Hepatocyte (in vitro differentiated cells): ENCODE results near the gene DUSP23. TPM values are rescaled to one million over a fixed set of nuclear protein-coding genes. Genes with fewer than 3 reads are reported as not detected.

Experiments used
- DNase-seq: peaks from one replicate; pipeline ENCODE4 v3.0.0-alpha.2; 2016; ENCODE audit warnings: low spot score
- H2AFZ ChIP-seq: fragments of 200-600 bp; sonication (generic); 2 replicates; pipeline ENCODE4 v1.6.0; 2016; ENCODE audit warnings: antibody characterized with exemption, mild to moderate bottlenecking
- H3K27ac ChIP-seq: fragments of 200-600 bp; sonication (generic); 2 replicates; pipeline ENCODE4 v1.5.1; 2016; ENCODE audit warnings: mild to moderate bottlenecking
- H3K27me3 ChIP-seq: fragments of 200-600 bp; sonication (generic); 2 replicates; pipeline ENCODE4 v1.6.1; 2016
- H3K36me3 ChIP-seq: fragments of 200-600 bp; sonication (generic); replicated peaks from 2 replicates; pipeline ENCODE4 v1.5.1; 2016; ENCODE audit warnings: low read depth; ENCODE audit not compliant: insufficient read depth
- H3K4me1 ChIP-seq: fragments of 200-600 bp; sonication (generic); 2 replicates; pipeline ENCODE4 v1.5.1; 2016; ENCODE audit warnings: mild to moderate bottlenecking, moderate library complexity; ENCODE audit not compliant: insufficient read depth
- H3K4me2 ChIP-seq: fragments of 200-600 bp; sonication (generic); 2 replicates; pipeline ENCODE4 v1.6.0; 2016
- H3K4me3 ChIP-seq: fragments of 200-600 bp; sonication (generic); 2 replicates; pipeline ENCODE4 v1.5.1; 2016; ENCODE audit warnings: mild to moderate bottlenecking
- H3K79me2 ChIP-seq: fragments of 200-600 bp; sonication (generic); 2 replicates; pipeline ENCODE4 v1.6.0; 2017; ENCODE audit warnings: mild to moderate bottlenecking
- H3K9me2 ChIP-seq: fragments of 200-600 bp; sonication (generic); replicated peaks from 2 replicates; pipeline ENCODE4 v1.6.0; 2017; ENCODE audit warnings: mild to moderate bottlenecking; ENCODE audit not compliant: insufficient read depth
- H3K9me3 ChIP-seq: fragments of 200-600 bp; sonication (generic); 2 replicates; pipeline ENCODE4 v1.5.1; 2016; ENCODE audit warnings: low read depth, mild to moderate bottlenecking
- H4K20me1 ChIP-seq: fragments of 200-600 bp; sonication (generic); 2 replicates; pipeline ENCODE4 v1.6.0; 2016; ENCODE audit warnings: mild to moderate bottlenecking; ENCODE audit not compliant: insufficient read depth, poor library complexity, severe bottlenecking
- CTCF ChIP-seq: fragments of 200-600 bp; sonication (generic); IDR thresholded peaks from 2 replicates; pipeline ENCODE4 v1.5.1; 2016; ENCODE audit warnings: antibody characterized with exemption, mild to moderate bottlenecking; ENCODE audit not compliant: poor library complexity
- EZH2 ChIP-seq: fragments of 200-600 bp; sonication (generic); IDR thresholded peaks from 2 replicates; pipeline ENCODE4 v1.6.1; 2016; ENCODE audit warnings: antibody characterized with exemption, mild to moderate bottlenecking, borderline replicate concordance
- EZH2phosphoT487 ChIP-seq: fragments of 200-600 bp; sonication (generic); IDR thresholded peaks from one replicate; pipeline ENCODE4 v1.6.1; 2018; ENCODE audit warnings: antibody characterized with exemption, mild to moderate bottlenecking, low read depth, moderate library complexity; ENCODE audit not compliant: unreplicated experiment, severe bottlenecking
- WGBS: methylation state at CpG from one replicate; pipeline ENCODE4 v1.1.6; 2016; ENCODE audit warnings: low lambda C conversion rate; ENCODE audit errors: missing lambda C conversion rate; 5-methylcytosine and 5-hydroxymethylcytosine counted together
- polyA plus RNA-seq: library from polyadenylated mRNA; unstranded; fragments of >200 nt; fragmentation: Nextera tagmentation; extraction: Ambion mirVana; gene quantifications from 2 replicates; pipeline ENCODE4 v1.2.1, GENCODE V29; 2016
- total RNA-seq: library from RNA; depleted of rRNA; stranded (reverse); fragments of >200 nt; gene quantifications from 2 replicates; pipeline ENCODE4 v1.2.3, GENCODE V29; 2014

The DUSP23 gene
- total and polyA plus RNA-seq, 2 experiments from 2014 or later, result 17.2 to 44.6 TPM

- H2AFZ ChIP-seq, result no peak overlapping the region
- no peak overlapping the region for H3K27ac ChIP-seq
- H3K79me2 ChIP-seq, result no peaks in the 10 kb centered on the region
- no peak for DNase-seq
- H3K4me2 ChIP-seq, result no peak overlapping the region
- H3K4me1 ChIP-seq, result no peaks in the 10 kb centered on the region
- no peaks in the 10 kb centered on the region for H4K20me1 ChIP-seq
- 23% methylated on average over 3 of the region's 3 CpGs for WGBS
- H3K9me3 ChIP-seq, result no peaks in the 10 kb centered on the region
- TF ChIP-seq EZH2phosphoT487, result no peak
- no peak for TF ChIP-seq CTCF
- no peak for TF ChIP-seq EZH2
- no peak overlapping the region for H3K4me3 ChIP-seq
- H3K27me3 ChIP-seq, result peaks cover 26% of the 10 kb centered on the region
- H3K9me2 ChIP-seq, result no peaks in the 10 kb centered on the region
- H3K36me3 ChIP-seq, result no peaks in the 10 kb centered on the region
Observed at GRCh38 chr1:159791461-159791860, 10.7 kb downstream of the DUSP23 start.

- 49% methylated on average over 5 of the region's 5 CpGs for WGBS
Observed at GRCh38 chr1:159795534-159795933, 14.8 kb downstream of the DUSP23 start.

GRCh38 chr1:159798893-159799292 lies 18.1 kb downstream of the DUSP23 start:
- DNase-seq, result peak; percentile 82
- H3K36me3 ChIP-seq, result no peaks in the 10 kb centered on the region
- H3K4me2 ChIP-seq, result no peak overlapping the region
- no peaks in the 10 kb centered on the region for H3K4me1 ChIP-seq
- TF ChIP-seq EZH2phosphoT487, result no peak
- peak; percentile 86 for TF ChIP-seq CTCF
- TF ChIP-seq EZH2, result no peak
- H3K27me3 ChIP-seq, result peaks cover 30% of the 10 kb centered on the region
- no peaks in the 10 kb centered on the region for H3K9me2 ChIP-seq
- no peak overlapping the region for H3K27ac ChIP-seq
- no peak overlapping the region for H3K4me3 ChIP-seq
- 0% methylated on average over 2 of the region's 2 CpGs for WGBS
- H2AFZ ChIP-seq, result no peak overlapping the region
- no peaks in the 10 kb centered on the region for H3K79me2 ChIP-seq
- H4K20me1 ChIP-seq, result no peaks in the 10 kb centered on the region
- H3K9me3 ChIP-seq, result no peaks in the 10 kb centered on the region

More at GRCh38 chr1:159795534-159795933, 14.8 kb downstream of the DUSP23 start:
- Histone ChIP-seq H3K4me2 (no peak overlapping the region), H3K9me2 (no peaks in the 10 kb centered on the region), H3K79me2 (no peaks in the 10 kb centered on the region), H4K20me1 (no peaks in the 10 kb centered on the region), H3K27me3 (peaks cover 39% of the 10 kb centered on the region), H3K4me3 (no peak overlapping the region), H2AFZ (no peak overlapping the region), H3K36me3 (no peaks in the 10 kb centered on the region), H3K9me3 (no peaks in the 10 kb centered on the region), H3K27ac (no peak overlapping the region), H3K4me1 (no peaks in the 10 kb centered on the region)
- TF ChIP-seq CTCF (no peak), EZH2phosphoT487 (no peak), EZH2 (no peak)
- DNase-seq, result no peak

DNA sequence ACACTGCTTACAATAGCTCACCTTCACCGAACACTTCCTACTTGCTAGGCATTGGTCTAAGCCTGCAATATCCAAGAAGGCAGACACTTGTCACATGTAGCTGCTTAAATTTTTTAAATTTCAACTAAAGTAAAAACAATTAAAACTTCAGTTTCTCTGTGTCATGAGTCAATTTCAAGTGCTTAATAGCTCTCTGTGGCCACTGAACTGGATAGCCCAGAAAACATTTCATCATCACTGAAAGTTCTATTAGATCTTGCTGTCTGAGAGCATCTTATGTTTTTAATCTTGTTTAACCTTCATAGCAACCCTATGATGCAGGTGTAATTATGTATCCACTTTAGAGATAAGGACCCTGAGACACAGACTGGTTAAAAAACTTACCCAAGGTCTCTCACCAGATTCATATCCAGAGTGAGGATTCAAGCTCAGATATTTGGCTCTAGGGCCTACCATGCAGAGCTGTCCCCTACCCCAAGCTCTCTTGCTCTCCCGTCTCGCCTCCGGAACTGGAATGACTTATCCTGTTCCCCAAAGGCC lies 18.8 kb downstream of the DUSP23 start:
- no peak overlapping the region for H3K27ac ChIP-seq
- no peak overlapping the region for H2AFZ ChIP-seq
- H3K79me2 ChIP-seq, result no peaks in the 10 kb centered on the region
- no peaks in the 10 kb centered on the region for H4K20me1 ChIP-seq
- H3K4me3 ChIP-seq, result no peak overlapping the region
- no peaks in the 10 kb centered on the region for H3K36me3 ChIP-seq
- no peak for DNase-seq
- H3K9me2 ChIP-seq, result no peaks in the 10 kb centered on the region
- H3K9me3 ChIP-seq, result no peaks in the 10 kb centered on the region
- H3K27me3 ChIP-seq, result peaks cover 29% of the 10 kb centered on the region
- no peaks in the 10 kb centered on the region for H3K4me1 ChIP-seq
- TF ChIP-seq EZH2, result no peak
- no peak overlapping the region for H3K4me2 ChIP-seq
- over 99% methylated on average over 4 of the region's 4 CpGs for WGBS
